Measurements from ENCODE around the gene ASB10.

Gene ASB10

DNA sequence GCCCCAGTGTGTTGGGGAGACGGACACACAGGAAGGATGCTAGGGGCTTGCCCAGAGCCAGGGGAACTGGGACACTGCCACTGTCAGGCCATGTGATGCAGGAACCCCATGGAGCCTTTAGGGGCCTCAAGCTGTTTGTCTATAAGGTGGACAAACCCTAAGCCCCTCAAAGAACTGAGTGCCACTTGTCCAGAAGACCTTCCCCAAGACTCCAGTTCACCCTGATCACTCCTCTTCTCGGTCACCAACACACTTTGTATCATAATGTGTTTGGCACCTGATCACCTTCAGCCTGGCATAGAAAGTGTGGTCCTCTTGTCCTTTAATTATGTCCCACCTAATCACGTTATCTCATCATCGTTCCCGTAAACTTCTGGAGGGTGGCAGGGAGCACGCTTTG is 22.5 kb upstream of the ASB10 start:
- TF ChIP-seq, protein P1, sequence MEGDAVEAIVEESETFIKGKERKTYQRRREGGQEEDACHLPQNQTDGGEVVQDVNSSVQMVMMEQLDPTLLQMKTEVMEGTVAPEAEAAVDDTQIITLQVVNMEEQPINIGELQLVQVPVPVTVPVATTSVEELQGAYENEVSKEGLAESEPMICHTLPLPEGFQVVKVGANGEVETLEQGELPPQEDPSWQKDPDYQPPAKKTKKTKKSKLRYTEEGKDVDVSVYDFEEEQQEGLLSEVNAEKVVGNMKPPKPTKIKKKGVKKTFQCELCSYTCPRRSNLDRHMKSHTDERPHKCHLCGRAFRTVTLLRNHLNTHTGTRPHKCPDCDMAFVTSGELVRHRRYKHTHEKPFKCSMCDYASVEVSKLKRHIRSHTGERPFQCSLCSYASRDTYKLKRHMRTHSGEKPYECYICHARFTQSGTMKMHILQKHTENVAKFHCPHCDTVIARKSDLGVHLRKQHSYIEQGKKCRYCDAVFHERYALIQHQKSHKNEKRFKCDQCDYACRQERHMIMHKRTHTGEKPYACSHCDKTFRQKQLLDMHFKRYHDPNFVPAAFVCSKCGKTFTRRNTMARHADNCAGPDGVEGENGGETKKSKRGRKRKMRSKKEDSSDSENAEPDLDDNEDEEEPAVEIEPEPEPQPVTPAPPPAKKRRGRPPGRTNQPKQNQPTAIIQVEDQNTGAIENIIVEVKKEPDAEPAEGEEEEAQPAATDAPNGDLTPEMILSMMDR (IDR thresholded peaks at IDR 0.05; ENCODE audit: low read depth, low read length): no peak

DNA sequence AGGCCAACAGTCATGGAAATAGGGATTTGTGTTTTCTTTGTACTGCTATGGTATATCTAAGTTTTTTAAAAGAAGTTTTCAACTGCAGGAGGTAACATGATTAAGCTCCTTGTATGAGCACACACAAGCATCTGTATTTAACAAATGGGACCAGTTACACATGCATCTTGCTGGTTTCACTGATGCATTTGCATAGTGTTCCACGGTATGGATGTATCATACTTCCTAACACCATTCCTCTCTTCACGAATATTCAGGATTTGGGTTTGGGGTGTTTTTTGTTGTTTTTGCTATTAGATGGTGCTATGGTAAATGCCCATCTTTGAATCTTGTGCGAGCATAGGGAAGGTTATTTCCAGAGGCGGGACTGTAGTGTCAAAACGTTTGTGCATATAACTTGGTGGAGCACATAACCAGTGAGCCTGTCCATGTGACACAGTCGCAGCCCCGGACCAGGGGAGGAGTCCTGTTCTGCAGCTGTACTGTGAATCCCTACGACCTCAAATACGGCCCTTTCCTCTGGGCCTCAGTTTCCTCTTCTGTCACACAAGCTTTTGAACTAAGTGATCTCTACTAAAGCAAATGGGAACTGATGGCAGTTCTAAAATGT is 21.3 kb upstream of the ASB10 start:
- TF ChIP-seq, protein P1 (IDR thresholded peaks at IDR 0.05; ENCODE audit: low read depth, low read length): no peak
- DNase-seq (ENCODE audit: extremely low read depth, low read depth): no peak

More for the DNA sequence above, 22.5 kb upstream of the ASB10 start:
- no peak for DNase-seq (ENCODE audit: extremely low read depth, low read depth)

DNA sequence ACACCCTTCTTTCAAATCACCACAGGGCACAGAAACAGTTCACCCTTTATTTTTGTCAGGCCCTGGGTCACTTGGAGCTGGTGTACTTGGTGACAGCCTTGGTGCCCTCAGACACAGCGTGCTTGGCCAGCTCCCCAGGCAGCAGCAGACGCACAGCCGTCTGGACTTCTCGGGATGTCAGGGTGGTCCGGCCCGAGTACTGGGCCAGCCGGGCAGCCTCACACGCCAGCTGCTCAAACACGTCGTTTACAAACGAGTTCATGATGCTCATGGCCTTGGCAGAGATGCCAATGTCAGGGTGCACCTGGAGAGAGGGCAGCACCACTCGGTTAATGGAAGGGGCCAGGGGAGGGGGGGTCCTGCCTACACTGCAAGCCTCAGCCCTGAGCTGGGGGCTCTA is 20.8 kb upstream of the ASB10 start:
- no peak for DNase-seq (ENCODE audit: extremely low read depth, low read depth)
- TF ChIP-seq, protein P1 (IDR thresholded peaks at IDR 0.05; ENCODE audit: low read depth, low read length): no peak

DNA sequence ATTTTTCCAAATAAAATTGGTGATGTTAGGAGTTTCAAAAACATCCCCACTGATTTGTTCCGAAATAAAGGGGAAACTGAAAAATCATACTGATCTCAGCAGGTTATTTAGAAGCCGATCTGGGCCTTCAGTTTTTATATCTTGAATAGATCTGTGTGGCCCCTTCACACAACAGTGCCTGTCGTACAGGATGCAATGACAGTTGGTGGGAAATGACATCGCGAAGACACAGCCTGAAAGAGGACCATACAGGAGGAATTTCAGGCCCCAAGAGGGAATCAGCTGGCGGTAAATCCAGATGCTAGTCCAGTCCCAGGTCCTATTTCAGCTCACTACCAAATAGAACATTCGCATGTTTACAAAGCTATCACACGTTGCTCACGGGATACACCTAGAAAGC is 20.3 kb upstream of the ASB10 start:
- DNase-seq (ENCODE audit: extremely low read depth, low read depth): no peak
- TF ChIP-seq, protein P1 (IDR thresholded peaks at IDR 0.05; ENCODE audit: low read depth, low read length): no peak

DNA sequence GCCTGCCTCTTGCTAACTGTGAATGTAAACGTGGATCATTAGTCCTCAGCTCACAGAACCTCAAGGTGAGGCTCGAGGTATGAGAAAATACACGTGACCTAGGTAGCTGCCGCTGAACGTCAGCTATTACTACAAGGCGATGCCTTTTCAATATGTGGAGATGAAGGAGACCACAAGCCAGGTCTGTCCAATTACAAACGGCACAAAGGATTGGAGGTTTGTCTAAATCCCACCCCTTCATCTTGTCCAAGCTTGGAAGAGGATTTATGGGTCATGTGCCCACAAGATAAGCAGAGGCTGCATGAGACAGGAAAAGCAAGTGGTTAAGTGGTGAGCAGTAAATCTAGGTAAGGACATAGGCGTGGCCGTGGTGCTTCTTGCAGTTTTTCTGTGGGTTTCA is 19.9 kb upstream of the ASB10 start:
- no peak for DNase-seq (ENCODE audit: extremely low read depth, low read depth)
- TF ChIP-seq, protein P1 (IDR thresholded peaks at IDR 0.05; ENCODE audit: low read depth, low read length): no peak

DNA sequence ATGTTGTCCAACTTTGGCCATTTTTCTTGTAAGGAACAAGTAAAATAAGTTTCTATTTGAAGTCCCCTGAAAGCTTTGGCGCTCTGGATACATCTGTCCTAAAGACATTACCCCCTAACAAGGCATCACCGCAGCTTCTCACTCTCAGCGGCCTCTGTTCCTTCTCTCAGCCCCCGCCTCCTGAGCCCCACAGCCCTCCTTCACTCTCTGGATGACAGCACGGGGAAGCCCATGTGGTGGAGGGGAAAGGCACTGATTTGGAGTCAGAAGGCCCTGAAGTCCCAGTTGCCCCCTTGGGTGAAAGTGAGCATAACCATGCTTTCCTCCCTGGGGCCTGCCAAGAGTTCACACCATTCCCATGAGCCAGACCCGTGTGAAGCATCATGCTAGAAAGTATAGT is 18.7 kb upstream of the ASB10 start:
- no peak for DNase-seq (ENCODE audit: extremely low read depth, low read depth)

DNA sequence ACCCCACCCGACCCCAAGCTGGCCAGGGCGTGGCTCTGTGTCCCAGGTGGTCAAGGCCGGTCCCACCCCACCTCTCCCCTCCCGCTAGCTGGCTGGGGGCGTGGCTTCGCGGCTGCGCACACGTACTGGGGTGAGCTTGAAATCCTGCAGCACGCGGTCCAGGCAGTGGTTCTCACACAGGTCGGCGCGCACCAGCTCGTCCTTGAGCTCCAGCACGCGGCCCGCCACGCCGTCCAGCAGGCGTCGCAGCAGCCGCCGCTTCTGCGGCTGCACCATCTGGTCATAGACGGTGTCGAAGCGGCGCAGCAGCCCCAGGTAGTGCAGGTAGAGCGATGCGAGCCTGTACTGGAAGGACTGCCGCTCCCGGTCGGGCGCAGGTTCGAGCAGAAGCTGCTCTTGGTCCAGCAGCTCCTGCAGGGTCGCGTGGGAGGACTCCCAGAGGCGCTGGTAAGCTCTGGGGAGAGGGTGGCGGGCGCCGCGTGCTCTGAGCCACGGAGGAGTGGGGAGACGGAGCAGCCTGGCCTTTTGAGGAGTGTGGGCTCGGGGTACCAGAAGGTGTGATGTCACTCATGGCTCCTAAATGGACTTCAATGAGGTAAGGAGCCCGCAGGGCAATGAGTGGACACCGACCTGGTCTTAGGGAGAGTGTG is 17.5 kb upstream of the ASB10 start:
- TF ChIP-seq, protein P1 (IDR thresholded peaks at IDR 0.05; ENCODE audit: low read depth, low read length): no peak; the same call in none of the 2 replicates

More for the DNA sequence above, 18.7 kb upstream of the ASB10 start:
- TF ChIP-seq, protein P1 (IDR thresholded peaks at IDR 0.05; ENCODE audit: low read depth, low read length): no peak

More for the DNA sequence above, 17.5 kb upstream of the ASB10 start:
- no peak for DNase-seq (ENCODE audit: extremely low read depth, low read depth)
